GM19099 (cell line): ENCODE measurements around the gene VEPH1.

Source experiments
- POLR2A ChIP-seq: IDR thresholded peaks from 3 replicates; pipeline ENCODE4 v1.6.1; 2011; ENCODE audit warnings: low read depth; ENCODE audit not compliant: insufficient read length; ENCODE audit errors: extremely low read depth

The VEPH1 gene

DNA sequence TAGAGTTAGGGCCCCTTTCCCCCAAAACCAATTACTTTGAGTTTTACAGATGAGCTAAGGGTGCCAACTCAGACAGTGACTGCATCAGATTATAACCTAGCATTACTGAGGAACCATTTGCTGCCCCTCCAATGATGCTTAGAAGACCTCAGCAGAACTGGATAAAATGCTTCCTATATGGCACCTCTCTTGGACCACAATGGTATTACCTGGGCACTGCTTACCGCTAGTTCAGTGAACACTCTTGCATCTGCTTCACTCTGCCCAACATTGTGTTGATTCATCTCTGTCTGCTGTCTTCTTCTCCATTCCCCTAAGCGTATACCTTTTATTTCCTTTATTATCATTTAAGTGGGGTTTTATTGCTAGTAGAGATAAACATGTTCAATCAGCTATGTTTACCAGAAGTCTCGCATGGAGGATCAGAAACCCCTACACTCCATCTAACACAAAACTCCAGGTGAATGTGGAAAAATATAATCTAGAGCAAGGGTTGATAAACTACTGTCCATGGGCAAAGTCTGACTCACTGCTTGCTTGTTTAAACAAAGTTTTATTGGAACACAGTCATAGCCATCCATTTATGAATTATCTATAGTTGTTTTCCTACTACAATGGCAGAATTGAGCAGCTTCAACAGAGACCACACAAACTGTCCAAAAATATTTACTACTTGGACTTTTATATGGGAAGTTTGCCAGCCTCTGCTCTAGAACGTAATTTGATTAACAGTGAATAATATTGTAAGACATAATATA is 166.8 kb downstream of the VEPH1 start:
- TF ChIP-seq POLR2A = no peak

DNA sequence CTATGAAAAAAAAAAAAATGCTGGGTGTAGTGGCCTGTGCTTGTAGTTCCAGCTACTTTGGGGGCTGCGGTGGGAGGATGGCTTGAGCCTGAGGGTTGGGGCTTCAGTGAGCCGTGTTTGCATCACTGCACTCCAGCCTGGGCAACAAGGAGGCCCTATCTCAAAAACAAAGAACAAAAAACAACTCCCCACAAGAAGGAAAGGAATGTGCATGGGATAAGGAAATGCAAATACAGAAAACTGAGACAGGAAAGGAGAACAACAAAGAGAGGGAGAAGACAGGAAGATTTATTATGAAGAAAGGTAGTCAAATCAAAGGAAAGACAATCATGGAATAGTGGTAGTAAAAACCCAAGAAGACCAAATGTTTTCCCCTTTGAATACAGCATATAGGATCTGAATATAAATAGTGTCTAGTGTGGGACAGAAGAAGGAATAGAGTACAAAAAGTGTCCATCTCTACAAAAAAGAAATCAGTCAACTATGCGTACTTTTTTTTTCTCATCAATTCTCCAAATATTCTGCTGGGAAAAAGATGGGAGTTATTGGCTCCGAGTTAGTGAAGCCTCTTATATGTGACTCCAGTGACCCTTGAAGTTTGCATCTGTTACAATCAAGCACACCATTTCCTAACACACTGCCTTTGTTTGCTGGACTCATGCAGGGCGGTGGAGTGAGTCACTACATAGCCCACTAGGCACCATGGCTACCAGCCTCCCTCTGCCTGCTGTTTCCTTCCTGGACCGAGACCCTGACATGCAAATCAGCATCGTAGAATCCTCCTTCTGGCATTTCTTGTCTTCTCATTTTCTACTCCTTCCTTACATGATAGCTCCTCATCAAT is 167.8 kb downstream of the VEPH1 start:
- TF ChIP-seq POLR2A = no peak

DNA sequence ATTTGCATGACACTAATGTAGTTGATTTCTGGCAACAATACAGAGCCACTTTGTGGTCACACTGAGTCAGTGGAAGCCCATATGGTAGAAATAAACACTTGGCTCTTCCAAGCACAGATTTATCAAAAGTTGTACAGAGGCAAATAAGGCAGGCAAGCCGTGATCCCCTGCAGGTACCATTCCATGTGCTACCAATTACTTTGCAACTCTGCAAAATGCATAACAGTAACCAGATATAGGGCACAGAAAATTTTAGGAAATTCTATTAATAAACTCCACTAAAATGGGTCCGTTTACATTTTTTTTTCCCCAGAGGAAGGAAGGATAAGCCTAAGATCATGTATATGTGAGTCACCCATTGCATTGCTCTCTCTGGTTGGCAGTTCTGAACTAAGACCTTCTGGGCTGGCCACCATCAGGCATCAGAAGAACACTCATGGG is 169.6 kb downstream of the VEPH1 start:
- no peak for TF ChIP-seq POLR2A

DNA sequence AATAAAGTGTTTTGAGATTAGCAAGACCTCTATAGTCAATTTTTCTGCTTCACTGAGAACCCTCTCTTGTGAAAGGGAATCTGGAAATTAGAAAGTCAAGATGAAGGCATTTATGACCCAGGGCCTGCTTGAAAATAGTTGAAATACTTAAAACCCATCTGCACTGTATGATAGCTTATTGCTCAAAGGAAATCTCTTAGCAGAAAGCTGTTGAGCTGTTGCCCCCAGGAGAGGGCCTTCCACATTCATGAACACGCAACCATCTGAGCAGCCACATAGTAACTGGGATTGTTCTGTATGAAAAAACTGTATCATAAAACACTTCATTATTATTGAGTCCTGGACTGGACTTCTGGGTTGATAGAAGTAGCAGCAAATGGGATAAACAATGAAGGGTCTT is 173.0 kb downstream of the VEPH1 start:
- TF ChIP-seq POLR2A = no peak

DNA sequence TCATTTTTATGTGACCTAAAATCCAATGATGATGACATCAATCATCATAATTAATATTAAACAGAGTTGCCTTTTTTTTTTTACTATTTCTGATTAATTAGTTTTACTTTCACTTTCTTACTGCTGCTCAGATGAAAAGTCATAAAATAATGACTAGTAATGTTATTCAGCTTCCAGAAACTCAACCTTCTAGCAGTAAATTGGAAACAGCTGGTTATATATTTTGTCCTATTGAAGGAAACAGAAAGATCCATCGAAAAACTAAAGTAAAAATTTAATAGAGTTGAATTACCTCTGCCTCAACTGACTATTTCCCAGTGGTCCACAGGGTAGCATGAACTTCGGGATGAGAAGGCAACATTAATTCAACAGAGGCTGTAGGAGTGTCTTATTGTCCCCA is 173.7 kb downstream of the VEPH1 start:
- TF ChIP-seq POLR2A = no peak

DNA sequence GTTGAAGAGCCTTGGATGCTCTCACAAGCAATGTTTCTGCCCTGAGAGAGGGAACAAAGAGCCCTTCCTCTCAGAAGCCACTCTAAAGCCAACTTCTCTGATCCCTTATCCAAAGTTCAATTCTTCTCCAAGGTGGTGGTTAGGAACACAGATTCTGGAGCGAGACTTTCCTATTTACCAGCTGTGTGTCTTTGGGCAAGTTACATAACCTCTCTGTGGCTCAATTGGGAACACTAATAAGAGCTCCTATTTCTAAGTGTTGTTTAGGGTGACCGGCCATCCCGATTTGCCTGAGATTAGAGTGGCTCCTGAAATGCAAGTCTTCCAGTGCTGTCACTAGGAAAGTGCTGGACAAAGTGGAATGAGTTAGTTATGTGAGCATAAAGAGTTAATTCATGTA is 175.4 kb downstream of the VEPH1 start:
- TF ChIP-seq POLR2A = no peak

DNA sequence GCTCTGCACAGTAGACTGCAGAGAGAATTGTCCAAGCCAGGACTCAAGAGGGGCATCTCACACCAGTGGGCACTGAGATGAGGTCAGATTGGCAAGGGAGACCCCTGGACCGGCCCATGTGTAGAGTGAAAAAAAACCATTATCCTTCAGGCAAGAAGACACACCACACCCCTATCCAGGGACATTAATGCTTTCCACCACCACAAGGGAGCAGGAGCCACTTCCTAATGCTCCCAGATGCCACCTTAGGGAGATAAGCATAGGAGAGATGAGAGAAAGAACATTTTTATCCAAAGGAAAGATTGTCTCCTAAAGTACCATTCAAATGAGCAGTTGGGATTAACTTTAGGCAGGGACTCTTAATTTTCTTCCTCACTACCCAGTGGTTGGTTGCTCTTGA is 176.2 kb downstream of the VEPH1 start:
- no peak for TF ChIP-seq POLR2A

DNA sequence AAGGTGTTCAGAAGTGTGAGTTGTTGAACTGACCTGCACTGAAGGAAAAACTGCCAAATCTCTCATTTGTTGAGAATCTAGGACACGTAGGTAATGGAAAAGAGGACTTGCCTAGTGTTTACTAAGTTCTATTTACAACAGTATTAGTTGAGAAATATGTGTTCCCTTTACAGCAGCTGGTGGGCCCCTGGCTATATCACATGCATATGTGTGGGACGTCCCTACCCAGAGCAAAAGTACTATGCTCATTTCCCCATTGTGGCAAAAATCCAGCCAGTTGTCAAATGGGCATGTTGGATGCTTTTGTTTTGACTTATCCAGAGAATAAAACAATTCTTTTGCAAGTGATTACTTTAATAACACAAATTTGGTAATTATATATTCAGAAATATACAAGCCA is 179.9 kb downstream of the VEPH1 start:
- TF ChIP-seq POLR2A = no peak

DNA sequence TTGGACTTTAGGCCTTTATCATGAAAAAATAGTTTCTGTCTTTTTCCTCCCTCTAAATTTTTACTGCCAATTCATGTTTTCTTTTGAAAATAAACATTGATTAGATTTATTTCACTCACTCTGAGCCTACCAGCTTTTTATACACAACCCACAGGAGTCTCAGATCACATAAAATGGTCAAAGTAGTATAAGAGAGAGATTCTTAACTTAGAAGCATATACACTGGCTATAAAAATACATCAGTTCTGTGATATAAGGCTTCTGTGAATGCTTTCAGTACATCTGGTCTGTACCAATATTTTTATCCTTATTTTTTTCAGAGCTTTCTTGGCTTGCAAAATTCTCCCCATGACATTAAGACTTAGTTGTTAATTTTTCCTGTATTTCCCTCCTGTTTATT is 183.5 kb downstream of the VEPH1 start:
- no peak for TF ChIP-seq POLR2A

DNA sequence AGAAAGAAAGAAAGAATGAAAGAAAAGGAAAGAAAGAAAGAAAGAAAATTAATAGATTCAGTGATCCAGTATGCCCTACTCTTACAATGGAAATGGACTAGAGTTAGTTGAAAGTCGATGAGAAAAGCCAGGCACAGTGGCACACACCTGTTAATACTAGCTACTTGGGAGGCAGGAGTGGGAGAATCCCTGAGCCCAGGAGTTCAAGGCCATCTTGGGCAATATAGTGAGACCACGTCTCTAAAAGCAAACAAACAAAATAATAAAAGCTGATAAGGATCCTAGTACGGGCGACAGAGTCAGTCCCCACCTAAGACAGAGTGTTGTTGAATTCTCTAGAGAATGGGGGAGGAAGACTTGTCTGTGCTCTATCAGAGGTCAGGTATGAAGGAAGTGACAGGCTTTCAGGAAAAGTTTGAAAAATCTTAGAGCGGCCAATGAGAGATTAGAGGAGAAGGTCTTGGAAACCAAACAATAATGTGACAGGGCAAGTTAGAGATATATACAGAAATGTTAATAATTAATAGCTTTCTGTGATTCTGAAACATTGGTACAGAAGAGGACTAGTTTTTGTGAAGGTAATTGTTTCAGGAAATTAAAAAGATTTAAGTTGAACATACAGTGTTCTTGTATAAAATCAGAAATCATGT is 184.5 kb downstream of the VEPH1 start:
- TF ChIP-seq POLR2A = no peak

DNA sequence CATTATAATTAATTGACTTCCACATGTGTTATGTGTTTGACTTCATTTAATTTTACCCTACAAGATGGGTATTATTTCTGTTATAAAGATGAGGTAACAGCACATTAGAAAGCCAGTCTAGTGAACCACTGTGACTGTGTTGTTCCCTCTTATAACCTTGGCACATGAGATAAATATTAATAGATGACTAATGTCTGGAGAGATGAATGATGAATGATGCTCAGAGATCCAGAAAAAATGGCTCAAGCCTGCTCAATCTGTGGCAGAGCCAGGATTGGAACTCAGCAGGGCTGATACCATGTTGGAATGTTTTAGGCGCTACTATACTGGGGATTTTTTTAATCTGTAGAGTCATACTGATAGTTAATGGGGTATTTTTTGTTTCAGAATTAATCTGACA is 185.3 kb downstream of the VEPH1 start:
- TF ChIP-seq POLR2A = no peak

DNA sequence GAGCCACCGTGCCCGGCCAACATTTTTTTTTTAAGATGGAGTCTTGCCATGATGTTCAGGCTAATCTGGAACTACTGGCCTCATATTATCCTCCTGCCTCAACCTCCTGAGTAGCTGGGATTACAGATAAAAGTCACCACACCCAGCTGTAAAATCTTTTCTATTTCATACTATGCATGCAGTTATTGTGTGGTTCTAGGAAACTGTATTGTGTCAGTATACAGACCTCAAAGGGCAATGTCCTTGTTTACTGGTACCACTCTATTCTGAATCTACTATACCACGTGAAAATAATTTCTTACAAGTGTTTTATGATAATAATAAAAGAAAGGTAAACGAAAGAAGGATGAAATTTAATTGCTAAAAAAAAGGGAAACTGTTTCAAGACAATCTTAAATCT is 190.0 kb downstream of the VEPH1 start:
- no peak for TF ChIP-seq POLR2A

DNA sequence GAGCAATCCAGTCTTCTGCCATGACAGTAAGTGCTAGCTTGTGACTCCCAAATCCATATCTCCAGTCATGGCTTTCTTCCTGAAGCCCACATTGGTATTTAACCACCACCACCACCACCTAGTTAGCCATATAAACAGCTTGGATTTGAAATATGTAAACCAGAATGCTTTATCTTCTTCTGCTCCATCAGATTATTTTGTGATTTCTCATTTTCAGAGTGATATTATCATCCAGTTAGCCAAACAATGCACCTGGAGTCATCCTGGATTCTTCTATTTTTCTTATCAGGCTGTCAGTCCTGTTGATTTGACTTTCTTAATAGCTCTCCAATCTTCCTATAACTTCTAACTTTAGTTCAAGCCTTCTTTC is 190.9 kb downstream of the VEPH1 start:
- no peak for TF ChIP-seq POLR2A

DNA sequence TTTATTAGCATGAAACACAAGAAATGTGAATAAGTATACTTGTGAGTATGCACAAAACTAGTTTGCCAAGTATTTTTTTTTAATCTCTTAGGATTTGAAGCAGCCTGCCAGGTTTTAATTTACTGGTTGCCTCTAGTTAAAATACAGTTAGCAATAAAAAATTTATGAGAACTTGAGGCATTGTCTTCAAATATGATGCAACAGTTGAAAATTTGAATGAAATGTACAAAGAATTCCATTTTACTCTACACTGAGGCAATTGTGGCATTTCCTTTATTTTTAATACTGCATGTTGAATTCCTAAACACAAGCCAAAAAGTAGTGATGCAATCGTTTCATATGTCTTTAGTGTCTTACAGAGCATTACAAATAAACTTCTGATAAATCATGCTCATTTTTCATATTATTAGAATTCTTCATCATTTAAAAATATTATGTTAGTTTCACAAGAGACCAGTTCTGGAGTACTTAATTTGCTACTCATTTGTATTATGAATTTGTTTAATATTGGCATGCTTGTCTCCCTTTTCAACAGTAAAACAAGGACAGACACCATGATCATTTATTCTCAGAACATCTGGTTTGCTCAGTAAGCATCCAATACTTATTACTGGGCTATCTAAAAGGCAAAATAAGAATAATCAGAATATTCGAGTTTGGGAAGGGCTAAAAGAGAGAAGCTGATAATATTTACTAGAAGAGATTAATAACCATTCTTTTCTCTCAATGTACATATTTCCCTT is 191.4 kb downstream of the VEPH1 start:
- no peak for TF ChIP-seq POLR2A
